GOT3 (cell line): ENCODE data around the gene XIST.
"Not testable (repeated sequence)": the region's sequence is repeated elsewhere in the genome, so short reads cannot be mapped to it uniquely, and the experiment has no call there.

Experiments
- DNase-seq: peaks from one replicate; lab custom pipeline; 2025; ENCODE audit warnings: mixed read lengths; lab: John Stamatoyannopoulos, UW

Gene XIST

DNA sequence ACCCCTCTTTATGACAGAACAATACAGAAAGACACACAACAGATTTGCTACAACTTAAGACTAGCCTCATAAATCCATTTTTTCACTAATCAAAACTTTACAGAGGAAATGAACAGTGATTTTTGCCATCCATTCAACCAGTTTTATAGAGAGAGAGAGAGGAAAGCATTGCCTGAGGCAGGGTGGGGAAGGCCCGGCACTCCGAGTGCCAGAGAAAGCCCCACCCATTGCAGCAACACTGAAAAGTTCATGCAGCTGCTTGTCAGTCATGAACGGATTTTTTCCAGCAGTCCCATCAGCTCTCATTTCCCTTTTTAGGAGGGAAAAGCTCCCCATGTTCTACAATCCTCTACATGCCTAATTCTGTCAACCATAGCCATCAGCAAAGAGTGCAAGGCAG lies 52.6 kb downstream of the XIST start:
- no peak for DNase-seq

DNA sequence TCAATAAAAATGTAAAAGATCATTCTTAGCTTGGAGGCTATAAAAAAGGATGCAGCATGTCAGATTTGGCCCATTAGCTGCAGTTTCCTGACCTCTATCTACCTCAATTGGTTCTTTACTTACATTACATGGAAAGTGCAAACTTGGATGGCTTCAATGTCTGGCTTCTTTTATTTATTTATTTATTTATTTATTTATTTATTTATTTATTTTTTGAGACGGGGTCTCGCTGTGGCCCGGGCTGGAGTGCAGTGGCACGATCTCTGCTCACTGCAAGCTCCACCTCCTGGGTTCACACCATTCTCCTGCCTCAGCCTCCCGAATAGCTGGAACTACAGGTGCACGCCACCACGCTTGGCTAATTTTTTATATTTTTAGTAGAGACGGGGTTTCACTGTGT lies 60.0 kb downstream of the XIST start:
- DNase-seq, result not testable (repeated sequence)

DNA sequence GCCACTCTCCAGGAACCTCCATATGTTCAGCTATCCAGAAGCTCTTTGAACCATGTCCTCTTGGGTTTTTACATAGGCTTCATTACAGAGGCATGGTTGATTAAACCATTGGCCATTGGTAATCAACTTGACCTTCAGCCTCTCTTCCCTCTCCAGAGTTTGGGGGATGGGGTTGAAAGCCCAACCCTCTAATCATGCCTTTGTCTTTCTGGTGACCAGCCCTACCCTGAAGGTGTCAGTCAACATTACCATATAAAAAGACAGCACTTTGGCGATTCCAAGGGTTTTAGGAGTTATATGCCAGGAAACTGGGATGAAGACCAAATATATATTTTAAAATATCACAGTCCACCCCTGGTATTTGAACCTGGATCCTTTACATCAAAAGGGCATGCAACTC lies 67.0 kb downstream of the XIST start:
- no peak for DNase-seq
